KMS-11 (cell line): ENCODE results near the gene PALLD.

Experiments used
- H2AFZ ChIP-seq: fragments of 200-600 bp; sonication (generic); 2 replicates; pipeline ENCODE4 v1.6.1; 2016; ENCODE audit warnings: antibody characterized with exemption, mixed run types, low read depth
- H3K27ac ChIP-seq: fragments of 200-600 bp; sonication (generic); 2 replicates; pipeline ENCODE4 v1.6.1; 2016; ENCODE audit warnings: mild to moderate bottlenecking, mixed run types
- H3K27me3 ChIP-seq: fragments of 200-600 bp; sonication (generic); 2 replicates; pipeline ENCODE4 v1.6.1; 2017; ENCODE audit warnings: mild to moderate bottlenecking, low read depth, mixed run types, moderate library complexity; ENCODE audit not compliant: insufficient read depth
- H3K36me3 ChIP-seq: fragments of 200-600 bp; sonication (generic); 2 replicates; pipeline ENCODE4 v1.6.1; 2017; ENCODE audit warnings: mild to moderate bottlenecking, mixed run types; ENCODE audit not compliant: insufficient read depth
- H3K4me1 ChIP-seq: fragments of 200-600 bp; sonication (generic); 2 replicates; pipeline ENCODE4 v1.6.1; 2016; ENCODE audit warnings: mild to moderate bottlenecking, low read depth, mixed run types; ENCODE audit not compliant: poor library complexity, severe bottlenecking
- H3K4me2 ChIP-seq: fragments of 200-600 bp; sonication (generic); 2 replicates; pipeline ENCODE4 v1.7.0; 2016; ENCODE audit warnings: mild to moderate bottlenecking, mixed run types
- H3K4me3 ChIP-seq: fragments of 200-600 bp; sonication (generic); IDR thresholded peaks from 2 replicates; pipeline ENCODE4 v1.6.1; 2017; ENCODE audit warnings: low read depth, low read length, mixed read lengths; ENCODE audit not compliant: insufficient read depth
- H3K79me2 ChIP-seq: fragments of 200-600 bp; sonication (generic); 2 replicates; pipeline ENCODE4 v1.6.1; 2016; ENCODE audit warnings: low read depth, mixed run types; ENCODE audit not compliant: insufficient read depth
- H3K9ac ChIP-seq: fragments of 200-600 bp; sonication (generic); 2 replicates; pipeline ENCODE4 v1.6.1; 2016; ENCODE audit warnings: mild to moderate bottlenecking, mixed run types
- H4K20me1 ChIP-seq: fragments of 200-600 bp; sonication (generic); 2 replicates; pipeline ENCODE4 v1.6.1; 2016; ENCODE audit warnings: mild to moderate bottlenecking, mixed run types; ENCODE audit not compliant: insufficient read depth
- TF ChIP-seq, protein P1 (sequence below): fragments of 200-600 bp; sonication (generic); conservative IDR thresholded peaks from 2 replicates; pipeline ENCODE4 v1.6.1; 2017; ENCODE audit warnings: low read depth, mild to moderate bottlenecking, antibody characterized with exemption, low read length, moderate library complexity, mixed read lengths

PALLD gene

GRCh38 chr4:168527560-168527959 is 30.7 kb downstream of the PALLD start:
- Histone ChIP-seq H3K9ac (no peak overlapping the region), H3K4me1 (no peaks in the 10 kb centered on the region), H3K4me3 (no peak overlapping the region), H4K20me1 (no peaks in the 10 kb centered on the region), H3K27me3 (no peaks in the 10 kb centered on the region), H3K27ac (no peak overlapping the region), H3K36me3 (no peaks in the 10 kb centered on the region), H2AFZ (no peak overlapping the region), H3K4me2 (no peak overlapping the region), H3K79me2 (no peaks in the 10 kb centered on the region)
- TF ChIP-seq, protein P1, sequence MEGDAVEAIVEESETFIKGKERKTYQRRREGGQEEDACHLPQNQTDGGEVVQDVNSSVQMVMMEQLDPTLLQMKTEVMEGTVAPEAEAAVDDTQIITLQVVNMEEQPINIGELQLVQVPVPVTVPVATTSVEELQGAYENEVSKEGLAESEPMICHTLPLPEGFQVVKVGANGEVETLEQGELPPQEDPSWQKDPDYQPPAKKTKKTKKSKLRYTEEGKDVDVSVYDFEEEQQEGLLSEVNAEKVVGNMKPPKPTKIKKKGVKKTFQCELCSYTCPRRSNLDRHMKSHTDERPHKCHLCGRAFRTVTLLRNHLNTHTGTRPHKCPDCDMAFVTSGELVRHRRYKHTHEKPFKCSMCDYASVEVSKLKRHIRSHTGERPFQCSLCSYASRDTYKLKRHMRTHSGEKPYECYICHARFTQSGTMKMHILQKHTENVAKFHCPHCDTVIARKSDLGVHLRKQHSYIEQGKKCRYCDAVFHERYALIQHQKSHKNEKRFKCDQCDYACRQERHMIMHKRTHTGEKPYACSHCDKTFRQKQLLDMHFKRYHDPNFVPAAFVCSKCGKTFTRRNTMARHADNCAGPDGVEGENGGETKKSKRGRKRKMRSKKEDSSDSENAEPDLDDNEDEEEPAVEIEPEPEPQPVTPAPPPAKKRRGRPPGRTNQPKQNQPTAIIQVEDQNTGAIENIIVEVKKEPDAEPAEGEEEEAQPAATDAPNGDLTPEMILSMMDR, result no peak

- H3K27me3 ChIP-seq, result no peaks in the 10 kb centered on the region
- H3K4me2 ChIP-seq, result no peak overlapping the region
- no peaks in the 10 kb centered on the region for H3K4me1 ChIP-seq
- H4K20me1 ChIP-seq, result no peaks in the 10 kb centered on the region
- no peak overlapping the region for H2AFZ ChIP-seq
- H3K79me2 ChIP-seq, result no peaks in the 10 kb centered on the region
- no peak overlapping the region for H3K27ac ChIP-seq
- no peak overlapping the region for H3K9ac ChIP-seq
- H3K36me3 ChIP-seq, result no peaks in the 10 kb centered on the region
- TF ChIP-seq, protein P1, result no peak
- H3K4me3 ChIP-seq, result no peak overlapping the region
These were observed 31.5 kb downstream of the PALLD start for GRCh38 chr4:168528131-168528949.

DNA sequence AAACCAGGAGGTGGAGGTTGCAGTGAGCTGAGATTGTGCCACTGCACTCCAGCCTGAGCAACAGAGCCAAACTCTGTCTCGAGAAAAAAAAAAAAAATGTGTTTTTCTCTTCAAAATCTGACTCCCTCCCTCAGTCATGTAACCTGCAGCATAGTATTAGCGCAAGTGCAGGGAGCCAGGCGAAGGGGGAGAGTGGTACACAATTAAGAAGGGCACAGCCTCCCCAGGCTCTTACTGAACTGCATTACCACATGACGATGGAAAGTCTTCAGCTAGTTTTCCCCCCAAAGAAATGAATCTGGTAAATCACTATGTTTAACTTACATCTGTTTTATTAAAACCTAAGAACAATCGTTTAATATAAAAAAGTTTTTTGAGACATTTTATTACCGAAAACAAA is 32.4 kb downstream of the PALLD start:
- Histone ChIP-seq H3K4me3 (no peak overlapping the region), H2AFZ (no peak overlapping the region), H3K4me1 (no peaks in the 10 kb centered on the region), H3K79me2 (no peaks in the 10 kb centered on the region), H4K20me1 (no peaks in the 10 kb centered on the region), H3K27me3 (no peaks in the 10 kb centered on the region), H3K4me2 (no peak overlapping the region), H3K36me3 (no peaks in the 10 kb centered on the region), H3K27ac (no peak overlapping the region), H3K9ac (no peak overlapping the region)
- TF ChIP-seq, protein P1, result no peak

DNA sequence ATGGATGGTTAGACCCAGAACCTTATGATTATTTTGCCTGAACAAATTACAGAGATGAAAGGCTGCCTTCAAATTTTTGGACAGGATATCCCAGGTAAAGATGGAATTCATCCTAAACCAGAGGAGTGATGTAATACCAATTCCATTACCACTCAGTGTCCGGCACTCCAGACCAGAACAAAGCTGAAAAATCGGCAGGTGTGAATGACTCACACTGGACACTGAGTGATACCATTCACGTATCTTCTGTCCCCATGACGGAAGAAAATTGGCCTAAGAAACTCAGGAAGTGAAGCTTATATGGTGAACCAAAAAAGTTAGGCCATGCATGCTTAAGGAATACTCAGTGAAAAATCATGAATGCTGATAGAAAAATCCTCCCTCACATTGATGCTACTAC is 34.5 kb downstream of the PALLD start:
- Histone ChIP-seq H4K20me1 (no peaks in the 10 kb centered on the region), H3K79me2 (no peaks in the 10 kb centered on the region), H3K27ac (no peak overlapping the region), H2AFZ (no peak overlapping the region), H3K4me2 (no peak overlapping the region), H3K36me3 (no peaks in the 10 kb centered on the region), H3K27me3 (no peaks in the 10 kb centered on the region), H3K4me3 (no peak overlapping the region), H3K4me1 (no peaks in the 10 kb centered on the region), H3K9ac (no peak overlapping the region)
- TF ChIP-seq, protein P1, result no peak
